GM08714 (cell line): Measurements from ENCODE around the gene STIMATE.

ENCODE experiments used
- H3K4me3 ChIP-seq: fragments of 200-500 bp; sonication (Bioruptor generic); 2 replicates; pipeline ENCODE4 v1.5.1; 2014; ENCODE audit warnings: mild to moderate bottlenecking, low read length, inconsistent platforms
- ZNF274 ChIP-seq: IDR thresholded peaks from 2 replicates; pipeline ENCODE4 v1.6.1; 2012; ENCODE audit warnings: mild to moderate bottlenecking, low read depth, low read length

STIMATE gene

DNA sequence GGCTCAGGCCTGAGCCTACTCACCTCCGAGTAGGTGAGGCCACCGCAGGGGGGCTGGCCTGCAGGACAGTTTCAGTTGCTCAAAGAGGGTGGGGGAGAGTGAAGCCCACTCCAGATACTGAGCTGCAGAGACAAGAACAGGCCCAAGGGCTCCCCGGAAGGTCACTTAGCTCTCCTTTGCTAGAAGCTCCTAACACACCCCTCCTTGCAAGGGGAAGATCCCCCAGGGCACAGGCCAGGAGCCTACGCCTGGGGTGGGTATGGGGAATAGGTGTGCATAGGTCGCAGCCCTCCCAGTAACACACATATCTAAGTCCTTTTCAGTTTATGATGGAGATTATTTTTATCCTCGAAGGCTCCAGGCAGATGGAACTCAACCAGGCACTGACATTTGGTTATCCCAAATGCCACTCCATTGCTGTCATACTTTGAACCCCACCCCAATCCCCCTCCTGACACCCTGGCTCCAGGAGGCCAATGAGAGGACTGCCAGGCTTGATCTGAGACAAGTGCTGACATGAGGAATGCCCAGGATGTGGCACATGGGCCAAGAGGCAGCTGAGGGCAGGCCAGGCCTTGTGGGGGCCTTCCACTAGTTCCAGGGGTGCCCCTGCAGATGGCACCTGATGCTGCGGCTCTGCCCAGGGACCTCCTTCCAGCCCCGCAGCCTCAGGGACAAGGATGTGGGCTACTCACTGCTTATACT lies 61.4 kb downstream of the STIMATE start:
- no peak for TF ChIP-seq ZNF274
- no peak overlapping the region for H3K4me3 ChIP-seq

DNA sequence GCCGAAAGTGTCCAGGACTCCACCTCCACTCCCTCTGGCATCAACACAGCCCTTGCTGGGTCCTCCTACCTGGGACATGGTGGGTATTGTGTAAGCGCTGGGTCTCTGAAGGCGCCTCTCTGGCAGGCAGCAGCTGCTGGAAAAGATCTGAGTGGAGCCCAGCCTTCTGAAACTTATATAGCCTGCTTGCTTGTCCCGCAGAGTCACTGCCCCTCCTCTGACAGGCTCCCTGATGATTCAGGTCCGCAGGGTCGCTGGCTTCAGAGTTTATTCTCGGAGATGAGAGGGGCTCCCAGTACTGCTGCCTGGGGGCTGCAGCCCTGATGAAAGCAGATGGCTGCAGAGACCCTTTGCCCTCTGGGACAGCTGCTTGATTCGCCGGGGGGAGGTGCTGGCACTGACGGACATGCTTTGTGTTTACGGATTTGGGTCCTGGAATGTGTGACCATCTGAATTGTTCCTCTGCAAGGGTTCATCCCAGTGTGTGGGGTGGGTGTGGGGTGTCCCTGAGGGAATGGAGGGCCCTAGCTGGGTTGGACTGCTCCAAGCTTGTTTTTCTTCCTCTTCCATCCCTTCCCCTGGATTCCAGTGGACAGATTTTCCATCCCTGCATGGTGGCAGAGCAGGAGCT lies 62.4 kb downstream of the STIMATE start, which contains the start of gene MUSTN1:
Gene MUSTN1, minus strand, starts transcription at position 149 of the 631 bp plus-strand sequence. Its CDS starts 71 bp downstream, at position 78.
- H3K4me3 ChIP-seq = no peak within 1 kb of the TSS
- no peak for TF ChIP-seq ZNF274

DNA sequence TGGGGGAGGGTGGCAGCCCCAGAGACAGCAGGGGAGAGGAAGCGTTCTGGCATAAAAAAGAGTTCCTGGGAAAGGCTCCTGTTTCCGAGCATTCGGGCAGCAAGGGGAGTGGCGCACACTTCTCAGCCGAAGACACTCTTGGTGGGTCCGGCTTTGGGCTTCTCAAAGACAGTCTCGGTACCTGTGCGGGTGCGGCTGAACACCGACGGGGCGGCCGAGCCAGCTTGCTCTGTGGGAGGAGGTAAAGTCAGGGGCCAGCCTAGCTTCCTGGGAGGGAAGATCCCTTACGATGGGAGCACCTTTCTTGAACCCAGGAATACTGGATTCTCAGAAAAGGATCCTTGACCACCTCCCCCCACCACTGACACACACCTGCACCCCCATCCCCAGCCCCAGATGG lies 64.1 kb downstream of the STIMATE start:
- H3K4me3 ChIP-seq = no peak overlapping the region
- TF ChIP-seq ZNF274 = no peak

GRCh38 chr3:52831500-52832301 lies 65.6 kb downstream of the STIMATE start:
- TF ChIP-seq ZNF274 = no peak
- no peak overlapping the region for H3K4me3 ChIP-seq

- no peak for TF ChIP-seq ZNF274
- H3K4me3 ChIP-seq = no peak within 1 kb of the TSS
Observed at GRCh38 chr3:52830535-52831258, 66.7 kb downstream of the STIMATE start, which contains the start of gene ITIH4. Gene ITIH4 (minus strand): TSS chr3:52830672. CDS start chr3:52830642, 30 bp downstream.

DNA sequence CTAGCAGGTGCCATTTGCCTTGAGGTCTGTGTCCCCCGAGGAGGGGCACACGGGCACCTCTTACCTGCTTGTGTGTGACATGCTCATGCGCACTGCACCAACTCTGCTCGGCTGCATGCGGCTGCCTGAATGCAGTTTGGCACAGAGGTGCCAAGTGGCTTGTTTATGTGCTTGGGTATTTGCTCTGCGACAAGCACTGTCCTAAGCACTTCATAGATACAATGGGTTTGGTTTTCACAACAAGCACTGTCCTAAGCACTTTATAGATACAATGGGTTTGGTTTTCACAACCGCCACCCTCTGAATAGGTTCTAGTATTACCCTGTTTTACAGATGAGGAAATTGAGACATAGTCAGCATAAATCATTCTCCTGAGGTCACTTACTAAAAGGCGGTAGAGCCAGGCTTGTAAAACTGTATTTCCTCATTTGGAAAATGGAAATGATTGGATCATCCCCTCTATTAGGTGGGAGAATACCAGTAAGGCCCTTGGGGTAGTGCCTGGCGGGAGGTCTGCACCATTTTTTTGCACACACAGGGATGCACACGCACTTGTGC lies 67.4 kb downstream of the STIMATE start:
- TF ChIP-seq ZNF274 = no peak
- no peak overlapping the region for H3K4me3 ChIP-seq

DNA sequence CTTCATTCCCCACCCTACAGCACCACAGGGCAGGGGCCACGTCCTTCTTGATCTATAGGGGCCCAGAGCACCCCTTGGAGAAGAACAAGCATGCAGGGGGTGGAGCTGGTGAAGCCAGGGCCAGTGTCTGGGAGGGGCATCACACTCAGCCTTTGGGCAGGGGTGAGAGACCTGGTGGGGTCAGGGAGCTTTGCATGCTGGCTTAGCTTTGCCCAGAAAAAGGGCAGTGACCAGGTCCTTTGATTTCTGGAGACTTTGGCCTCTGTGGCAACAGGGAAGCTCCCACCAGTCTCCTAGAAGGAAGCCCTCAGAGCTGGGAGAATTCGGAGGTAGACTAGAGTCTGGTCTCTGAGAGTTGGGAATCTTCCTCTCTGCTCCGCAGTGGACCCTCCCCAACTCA lies 67.9 kb downstream of the STIMATE start:
- no peak for TF ChIP-seq ZNF274

DNA sequence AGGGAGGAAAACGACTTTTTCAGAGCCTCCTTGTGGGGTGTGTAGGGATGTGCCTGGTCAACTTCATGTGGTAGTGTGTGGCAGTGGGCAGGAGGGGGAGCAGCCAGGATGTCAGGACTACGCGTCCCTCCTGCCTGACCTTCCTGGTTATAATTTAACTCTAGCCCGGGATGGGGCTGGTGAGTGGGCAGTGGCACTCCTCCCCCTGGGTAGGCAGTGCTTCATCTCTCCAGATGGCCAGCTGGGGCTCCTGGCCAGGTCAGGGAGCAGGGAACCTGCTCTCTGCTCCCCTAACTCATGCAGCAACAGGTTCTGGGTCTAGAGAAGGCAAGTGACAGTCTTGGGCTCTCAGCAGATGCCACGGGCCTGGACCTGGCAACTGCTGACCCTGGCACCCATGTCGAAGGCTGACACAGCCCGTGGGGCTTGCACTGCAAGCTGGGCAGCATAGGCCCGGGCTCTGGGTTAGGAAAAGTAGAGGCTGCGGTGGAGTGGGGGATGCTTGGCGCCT lies 69.4 kb downstream of the STIMATE start:
- TF ChIP-seq ZNF274 = no peak
- no peak overlapping the region for H3K4me3 ChIP-seq

More for the DNA sequence above, 67.9 kb downstream of the STIMATE start:
- H3K4me3 ChIP-seq = no peak overlapping the region

- TF ChIP-seq ZNF274 = no peak
- H3K4me3 ChIP-seq = no peak overlapping the region
Observed at GRCh38 chr3:52827441-52827840, 69.9 kb downstream of the STIMATE start.

DNA sequence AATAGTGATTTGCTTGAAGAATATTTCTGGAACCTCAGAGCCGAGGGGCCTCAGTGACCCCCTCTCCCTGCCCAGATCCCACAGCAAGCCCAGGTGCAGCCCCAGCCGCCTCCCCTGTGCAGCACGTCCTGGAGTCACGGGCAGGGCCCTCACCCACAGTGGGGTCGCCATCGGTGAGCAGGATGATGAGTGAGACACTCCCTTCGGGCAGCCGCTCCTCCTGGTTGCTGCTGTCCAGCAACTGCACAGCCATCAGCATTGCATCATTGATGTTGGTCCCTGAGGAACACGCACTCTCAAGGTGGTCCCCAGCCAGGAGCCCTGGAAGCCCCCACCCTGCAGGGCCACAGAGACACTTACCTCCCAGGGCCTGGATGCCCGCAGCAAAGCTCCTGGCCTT lies 73.3 kb downstream of the STIMATE start:
- TF ChIP-seq ZNF274 = no peak
- H3K4me3 ChIP-seq = no peak overlapping the region

GRCh38 chr3:52822363-52822762 lies 75.0 kb downstream of the STIMATE start:
- no peak for TF ChIP-seq ZNF274
- H3K4me3 ChIP-seq = no peak overlapping the region

GRCh38 chr3:52820736-52821135 lies 76.6 kb downstream of the STIMATE start:
- H3K4me3 ChIP-seq = no peak overlapping the region
- TF ChIP-seq ZNF274 = no peak

DNA sequence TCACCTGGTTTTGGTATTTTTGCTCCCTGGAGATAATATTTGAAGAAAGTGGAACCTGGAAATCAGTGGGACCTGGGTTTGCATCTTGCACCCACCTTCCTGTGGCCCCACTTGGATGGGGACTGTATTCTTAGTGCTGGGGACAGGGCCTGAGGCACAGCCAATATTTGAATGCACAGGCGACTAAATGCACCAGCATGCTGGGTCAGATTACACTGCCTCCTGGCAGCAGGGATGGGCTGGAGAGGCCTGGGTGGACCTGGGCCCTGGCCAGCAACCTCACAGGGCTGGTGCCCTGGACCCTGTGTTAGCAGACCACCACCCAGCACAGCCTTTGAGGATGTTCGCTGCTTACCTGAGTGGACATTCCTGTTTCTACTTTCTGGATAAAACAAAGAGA lies 77.4 kb downstream of the STIMATE start:
- H3K4me3 ChIP-seq = no peak overlapping the region
- TF ChIP-seq ZNF274 = no peak

DNA sequence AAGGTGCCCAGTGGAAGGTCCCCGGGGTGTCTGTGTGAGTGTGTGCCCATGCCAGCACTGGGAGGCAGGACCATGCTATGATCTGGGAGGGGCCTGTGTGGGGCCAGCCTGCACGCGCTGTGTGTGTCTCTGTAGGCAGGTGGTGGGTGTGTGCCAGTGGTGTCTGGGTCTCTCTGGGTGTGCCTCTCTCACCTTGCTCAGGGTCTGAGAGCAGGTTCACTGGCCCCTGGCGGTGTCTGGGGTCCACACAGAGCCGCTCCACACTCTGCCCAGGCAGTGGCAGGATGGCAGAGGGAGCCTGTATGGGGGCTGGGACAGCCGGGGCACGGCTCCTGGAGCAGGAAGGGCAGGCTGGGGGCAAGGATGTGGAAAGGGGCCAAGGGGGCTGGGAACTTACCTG lies 79.5 kb downstream of the STIMATE start:
- TF ChIP-seq ZNF274 = no peak
- no peak overlapping the region for H3K4me3 ChIP-seq

DNA sequence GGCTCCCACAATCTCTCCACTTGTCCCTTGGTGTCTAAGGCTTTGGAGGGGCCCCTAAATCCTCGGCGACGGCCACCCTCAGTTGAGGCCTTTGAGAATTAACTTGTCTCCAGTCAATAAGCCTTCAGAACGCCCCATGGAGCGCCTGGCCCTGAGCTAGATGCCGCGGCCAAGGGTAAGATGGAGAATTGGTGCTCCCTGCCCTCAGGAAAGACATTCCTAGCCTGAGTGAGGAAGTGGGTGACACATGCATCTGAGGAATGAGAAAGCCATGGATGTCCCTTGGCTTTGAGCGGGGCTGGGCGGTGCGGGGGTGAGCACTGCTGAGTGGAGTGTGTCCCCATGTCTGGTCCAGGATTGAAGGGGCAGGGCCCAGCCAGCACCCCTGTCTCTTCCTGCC lies 80.1 kb downstream of the STIMATE start:
- TF ChIP-seq ZNF274 = no peak

More for the DNA sequence above, 80.1 kb downstream of the STIMATE start:
- no peak overlapping the region for H3K4me3 ChIP-seq
